Stomach smooth muscle (tissue), 2 donors: ENCODE data around the gene NEK11.

ENCODE experiments used
- H3K27ac ChIP-seq: one replicate; pipeline ENCODE4 v1.7.0; 2013; ENCODE audit warnings: mild to moderate bottlenecking, low read length, inconsistent platforms
- H3K27me3 ChIP-seq, 2 donors: one replicate each; pipeline ENCODE4 v1.7.0; 2013; ENCODE audit warnings: low read length in 2 of 2; ENCODE audit not compliant: insufficient read depth in 2 of 2, control insufficient read depth in 1 of 2
- H3K36me3 ChIP-seq, 2 donors: one replicate each; pipeline ENCODE4 v1.7.0; 2013; ENCODE audit warnings: low read length in 2 of 2; ENCODE audit not compliant: control insufficient read depth in 2 of 2, insufficient read depth in 2 of 2
- H3K4me1 ChIP-seq: one replicate; pipeline ENCODE4 v1.7.0; 2013; ENCODE audit warnings: low read length; ENCODE audit not compliant: control insufficient read depth, insufficient read depth
- H3K4me3 ChIP-seq, 2 donors: one replicate each; pipeline ENCODE4 v1.7.0; 2013; ENCODE audit warnings: low read length in 2 of 2
- H3K9ac ChIP-seq, 2 donors: one replicate each; pipeline ENCODE4 v1.7.0; 2013; ENCODE audit warnings: low read length in 2 of 2, mild to moderate bottlenecking in 1 of 2
- H3K9me3 ChIP-seq, 2 donors: one replicate each; pipeline ENCODE4 v1.7.0; 2013; ENCODE audit warnings: low read length in 2 of 2; ENCODE audit not compliant: control insufficient read depth in 2 of 2
- donor health status: healthy.
- donor health status: Pancreatic carcinoma.

The NEK11 gene

GRCh38 chr3:131125684-131126083 is 99.0 kb downstream of the NEK11 start:
- H3K9me3 ChIP-seq = peaks cover 0 to 2% of the 10 kb centered on the region in 2 donors
- no peak overlapping the region for H3K9ac ChIP-seq
- H3K36me3 ChIP-seq = no peaks in the 10 kb centered on the region
- no peak overlapping the region for H3K27ac ChIP-seq
- no peaks in the 10 kb centered on the region for H3K27me3 ChIP-seq
- H3K4me1 ChIP-seq = no peaks in the 10 kb centered on the region
- no peak overlapping the region for H3K4me3 ChIP-seq

DNA sequence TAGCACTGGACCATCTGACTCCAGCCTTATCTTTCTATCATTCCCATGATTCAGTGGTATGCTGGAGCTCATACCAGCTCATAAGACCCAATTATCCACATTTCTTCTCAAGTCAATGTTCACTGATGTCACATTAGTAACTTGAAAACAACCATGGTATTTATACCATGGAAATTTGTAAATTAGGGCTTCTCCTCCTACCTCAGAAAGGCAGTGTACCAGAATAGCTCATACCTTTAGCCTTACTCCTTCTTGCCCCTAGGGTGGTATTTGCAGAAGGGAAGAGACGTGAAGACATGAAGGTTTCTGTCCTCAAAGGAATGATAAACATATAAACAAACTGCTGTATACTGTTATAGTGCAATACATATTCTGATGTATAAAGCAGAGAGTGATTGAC is 114.2 kb downstream of the NEK11 start:
- Histone ChIP-seq H3K9ac (no peak overlapping the region), H3K4me3 (no peak overlapping the region), H3K36me3 (peaks cover 3 to 5% of the 10 kb centered on the region in 2 donors), H3K4me1 (no peaks in the 10 kb centered on the region), H3K9me3 (peaks cover 0 to 2% of the 10 kb centered on the region in 2 donors), H3K27me3 (no peaks in the 10 kb centered on the region), H3K27ac (no peak overlapping the region)

DNA sequence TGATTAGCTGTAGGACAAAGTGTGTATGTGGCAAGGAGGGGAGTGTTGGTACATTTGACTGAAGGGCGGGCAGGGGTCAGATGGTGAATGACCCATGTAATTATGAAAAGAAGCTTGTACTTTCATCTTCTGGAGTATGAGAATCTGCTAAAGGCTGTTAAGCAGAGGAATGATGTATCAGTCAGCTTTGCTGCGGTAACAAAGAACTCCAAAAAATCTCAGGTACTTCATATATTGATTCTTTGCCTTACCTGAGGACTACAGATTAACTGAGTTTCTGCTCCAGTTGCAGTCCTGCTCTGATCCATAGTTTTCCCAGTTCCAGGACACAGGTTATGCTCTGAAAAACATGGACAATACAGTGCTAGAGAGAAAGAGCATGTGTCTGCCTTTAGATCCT is 115.1 kb downstream of the NEK11 start:
- H3K4me3 ChIP-seq = no peak overlapping the region
- H3K27ac ChIP-seq = no peak overlapping the region
- H3K9me3 ChIP-seq = peaks cover 0 to 2% of the 10 kb centered on the region in 2 donors
- H3K27me3 ChIP-seq = no peaks in the 10 kb centered on the region
- H3K36me3 ChIP-seq = peaks cover 3 to 5% of the 10 kb centered on the region in 2 donors
- no peak overlapping the region for H3K9ac ChIP-seq
- H3K4me1 ChIP-seq = no peaks in the 10 kb centered on the region

DNA sequence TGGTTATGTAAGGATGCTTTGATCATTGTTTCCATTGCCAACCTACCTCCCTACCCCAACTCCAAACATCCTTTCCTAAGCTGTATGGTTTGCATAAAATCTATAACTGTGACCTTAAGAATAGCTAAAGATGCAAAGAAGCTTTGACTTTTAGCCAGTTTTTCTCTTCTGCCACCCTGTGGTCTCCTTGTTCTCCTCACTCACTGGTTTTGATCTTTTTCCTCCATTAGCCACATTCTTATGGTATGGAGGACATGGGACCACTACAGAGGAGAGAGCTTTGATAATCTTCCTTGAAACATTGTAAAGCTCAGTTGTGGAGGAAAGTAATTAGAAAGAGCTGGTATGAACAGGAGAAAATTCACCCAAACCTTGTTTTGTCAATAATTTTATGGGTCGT is 115.9 kb downstream of the NEK11 start:
- Histone ChIP-seq H3K27ac (no peak overlapping the region), H3K9me3 (peaks cover 0 to 2% of the 10 kb centered on the region in 2 donors), H3K36me3 (peaks cover 3 to 5% of the 10 kb centered on the region in 2 donors), H3K4me1 (no peaks in the 10 kb centered on the region), H3K4me3 (no peak overlapping the region), H3K9ac (no peak overlapping the region), H3K27me3 (no peaks in the 10 kb centered on the region)

DNA sequence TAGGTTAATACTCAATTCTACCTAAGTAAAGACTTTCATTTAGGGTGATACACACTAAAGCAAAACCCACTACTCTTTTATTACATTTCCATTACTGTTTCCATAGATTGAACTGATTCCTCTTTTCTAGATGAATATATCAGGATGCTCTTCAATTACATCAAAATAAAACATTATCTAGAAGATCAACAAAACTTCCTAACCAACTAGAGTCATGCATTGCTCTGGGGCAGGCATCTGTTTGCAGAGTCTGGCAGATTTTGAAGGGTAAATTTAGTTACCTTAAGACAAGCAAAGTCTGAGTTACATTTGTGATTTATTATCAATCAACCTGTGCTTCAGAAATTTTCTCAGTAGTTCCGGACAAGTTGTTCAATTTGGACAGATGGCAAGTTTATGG is 117.1 kb downstream of the NEK11 start:
- Histone ChIP-seq H3K4me3 (no peak overlapping the region), H3K36me3 (peaks cover 0 to 3% of the 10 kb centered on the region in 2 donors), H3K27me3 (no peaks in the 10 kb centered on the region), H3K4me1 (no peaks in the 10 kb centered on the region), H3K9ac (no peak overlapping the region), H3K9me3 (peaks cover 0 to 2% of the 10 kb centered on the region in 2 donors), H3K27ac (no peak overlapping the region)

- Histone ChIP-seq H3K9ac (no peak overlapping the region), H3K36me3 (no peaks in the 10 kb centered on the region), H3K9me3 (no peaks in the 10 kb centered on the region), H3K27ac (no peak overlapping the region), H3K4me3 (no peak overlapping the region), H3K4me1 (no peaks in the 10 kb centered on the region), H3K27me3 (no peaks in the 10 kb centered on the region)
These were observed 120.9 kb downstream of the NEK11 start for GRCh38 chr3:131147534-131147933.

- H3K9ac ChIP-seq = no peak overlapping the region
These were observed 131.8 kb downstream of the NEK11 start for GRCh38 chr3:131158434-131158833.

GRCh38 chr3:131162516-131162915 is 135.8 kb downstream of the NEK11 start:
- Histone ChIP-seq H3K9me3 (no peaks in the 10 kb centered on the region), H3K4me1 (no peaks in the 10 kb centered on the region), H3K9ac (no peak overlapping the region), H3K36me3 (no peaks in the 10 kb centered on the region), H3K27ac (no peak overlapping the region), H3K27me3 (no peaks in the 10 kb centered on the region), H3K4me3 (no peak overlapping the region)

More at GRCh38 chr3:131158434-131158833, 131.8 kb downstream of the NEK11 start:
- H3K27ac ChIP-seq = no peak overlapping the region
- no peaks in the 10 kb centered on the region for H3K27me3 ChIP-seq
- no peaks in the 10 kb centered on the region for H3K9me3 ChIP-seq
- H3K4me3 ChIP-seq = no peak overlapping the region
- H3K4me1 ChIP-seq = no peaks in the 10 kb centered on the region
- no peaks in the 10 kb centered on the region for H3K36me3 ChIP-seq

DNA sequence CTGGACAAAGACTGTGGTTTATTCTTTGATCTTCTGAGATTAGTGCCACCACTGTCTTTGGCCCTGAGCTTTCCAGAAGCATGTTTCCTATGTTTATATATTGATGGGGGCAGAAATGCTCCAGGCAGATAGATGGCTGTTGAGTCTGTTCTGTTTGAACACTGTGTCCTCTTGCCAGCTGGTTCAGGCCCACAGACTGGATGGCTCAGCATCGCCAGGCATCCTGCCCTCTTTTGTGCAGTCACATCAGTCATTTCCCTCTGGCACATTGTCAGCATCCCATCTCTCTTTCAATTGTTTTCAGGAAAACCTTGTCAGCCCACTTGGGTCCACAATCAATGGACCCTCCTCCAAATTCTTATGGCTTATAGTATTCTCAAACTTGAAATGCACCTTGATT is 141.2 kb downstream of the NEK11 start:
- Histone ChIP-seq H3K27me3 (no peaks in the 10 kb centered on the region), H3K4me1 (no peaks in the 10 kb centered on the region), H3K9ac (no peak overlapping the region), H3K27ac (no peak overlapping the region), H3K9me3 (no peaks in the 10 kb centered on the region), H3K36me3 (peaks cover 3 to 4% of the 10 kb centered on the region in 2 donors), H3K4me3 (no peak overlapping the region)

DNA sequence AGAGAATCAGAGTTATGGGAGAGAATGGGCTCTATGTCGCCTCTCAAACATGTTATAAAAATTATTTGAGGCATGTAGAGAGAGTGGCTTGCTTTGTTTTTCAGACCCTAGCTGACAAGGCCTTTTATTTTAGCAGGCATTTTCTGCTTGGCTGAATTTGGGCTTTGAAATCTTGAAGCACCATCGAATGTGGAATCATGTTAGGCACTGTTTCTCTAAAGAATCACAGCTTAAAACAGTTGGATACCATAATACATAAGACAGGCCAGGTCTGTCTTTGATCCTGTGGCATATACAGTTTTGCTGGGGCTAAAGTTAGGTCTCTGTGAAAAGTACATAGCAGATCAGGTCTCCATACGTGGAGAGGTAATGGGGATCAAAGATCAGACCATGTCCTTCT is 142.7 kb downstream of the NEK11 start:
- Histone ChIP-seq H3K36me3 (peaks cover 3 to 4% of the 10 kb centered on the region in 2 donors), H3K4me3 (no peak overlapping the region), H3K27me3 (no peaks in the 10 kb centered on the region), H3K27ac (no peak overlapping the region), H3K4me1 (no peaks in the 10 kb centered on the region), H3K9me3 (no peaks in the 10 kb centered on the region), H3K9ac (no peak overlapping the region)

DNA sequence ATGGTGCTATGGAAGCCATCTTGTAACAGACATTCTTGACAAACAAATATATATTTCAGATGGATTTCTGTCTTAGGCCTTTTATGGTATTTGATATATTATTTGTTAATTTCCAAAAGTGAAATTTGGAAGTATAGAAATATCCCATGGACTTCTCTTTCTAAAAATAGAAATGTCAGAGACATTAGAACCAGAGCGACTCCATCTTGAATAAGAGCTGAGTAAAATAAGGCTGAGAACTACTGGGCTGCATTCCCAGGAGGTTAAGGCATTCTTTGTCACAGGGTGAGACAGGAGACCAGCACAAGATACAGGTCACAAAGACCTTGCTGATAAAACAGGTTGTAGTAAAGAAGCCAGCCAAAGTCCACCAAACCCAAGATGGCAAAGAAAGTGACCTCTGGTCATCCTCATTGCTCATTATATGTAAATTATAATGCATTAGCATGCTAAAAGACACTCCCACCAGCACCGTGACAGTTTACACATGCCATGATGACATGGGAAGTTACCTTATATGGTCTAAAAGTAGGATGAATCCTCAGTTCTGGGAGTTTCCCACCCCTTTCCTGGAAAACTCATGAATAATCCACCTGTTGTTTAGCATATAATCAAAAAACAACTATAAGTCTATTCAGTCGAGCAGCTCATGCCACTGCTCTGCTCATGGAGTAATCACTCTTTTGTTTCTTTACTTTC is 146.0 kb downstream of the NEK11 start:
- Histone ChIP-seq H3K36me3 (peaks cover 3 to 4% of the 10 kb centered on the region in 2 donors), H3K27ac (no peak overlapping the region), H3K9me3 (no peaks in the 10 kb centered on the region), H3K9ac (no peak overlapping the region), H3K4me3 (no peak overlapping the region), H3K4me1 (no peaks in the 10 kb centered on the region), H3K27me3 (no peaks in the 10 kb centered on the region)
